Testis (tissue), 3 donors: Measurements from ENCODE around the gene NANOG. TPM values are rescaled to one million over a fixed set of nuclear protein-coding genes. Genes with fewer than 3 reads are reported as not detected.
"Not testable (repeated sequence)": the region's sequence is repeated elsewhere in the genome, so short reads cannot be mapped to it uniquely, and the experiment has no call there.

ENCODE experiments used
- DNase-seq: peaks from one replicate; pipeline ENCODE4 v3.0.0-alpha.2; 2019
- H3K27ac ChIP-seq, 2 donors: fragments of 200-600 bp; sonication (generic); one replicate each; pipeline ENCODE4 v1.5.1; 2019
- H3K27me3 ChIP-seq: fragments of 200-600 bp; sonication (generic); one replicate; pipeline ENCODE4 v1.5.1; 2019
- H3K36me3 ChIP-seq: fragments of 200-600 bp; sonication (generic); one replicate; pipeline ENCODE4 v1.5.1; 2017; ENCODE audit warnings: low read depth; ENCODE audit errors: missing control alignments
- H3K4me1 ChIP-seq: fragments of 200-600 bp; sonication (generic); one replicate; pipeline ENCODE4 v1.5.1; 2019
- H3K4me3 ChIP-seq, 2 donors: fragments of 200-600 bp; sonication (generic); one replicate each; pipeline ENCODE4 v1.5.1; 2017 to 2019
- H3K9me3 ChIP-seq: fragments of 200-600 bp; sonication (generic); one replicate; pipeline ENCODE4 v1.5.1; 2017
- POLR2A ChIP-seq: fragments of 450-650 bp; IDR thresholded peaks from one replicate; pipeline ENCODE4 v1.6.1; 2017; ENCODE audit warnings: antibody characterized with exemption, mild to moderate bottlenecking, moderate library complexity
- WGBS, 2 donors: methylation state at CpG; one replicate each; pipeline ENCODE4 v1.1.5; 2018; 5-methylcytosine and 5-hydroxymethylcytosine counted together
- intact Hi-C: fragments of 100-400 bp; cut with DNase I; formaldehyde crosslinking; loops from one replicate; pipeline ENCODE4 v1.15.1; 2023; ENCODE audit warnings: low total_unique reads
- polyA plus RNA-seq: library from polyadenylated mRNA; stranded (reverse); fragments of 350-450 nt; fragmentation: Illumina TruSeq; extraction: RNeasy Lipid Tissue Mini Kit (QIAGEN cat#74804); gene quantifications from one replicate; pipeline ENCODE4 v1.2.3, GENCODE V29; 2014; ENCODE audit warnings: low read depth, low replicate concordance; ENCODE audit not compliant: insufficient read depth
- total RNA-seq, 2 donors: library from RNA; depleted of rRNA; stranded (reverse); fragments of >200 nt; gene quantifications; one replicate each; pipeline ENCODE4 v1.2.3, GENCODE V29; 2016
- TF ChIP-seq, protein P1 (sequence below), 3 experiments: fragments of 450-650 bp in 2 of 3; fragments of 200-600 bp in 1 of 3; sonication (generic) in 1 of 3; IDR thresholded peaks; one replicate each; pipeline ENCODE4 v1.5.1; 2016 to 2019; ENCODE audit warnings: antibody characterized with exemption in 3 of 3, mild to moderate bottlenecking in 2 of 3, moderate library complexity in 1 of 3

The NANOG gene
- total and polyA plus RNA-seq, 3 donors from 2014 or later, result 0.29 to 1.1 (median 0.50) TPM

- H3K4me3 ChIP-seq, result no peak overlapping the region
- H3K4me1 ChIP-seq, result no peaks in the 10 kb centered on the region
- intact Hi-C loops, result no loop called here
- TF ChIP-seq POLR2A, result no peak
- TF ChIP-seq, protein P1, sequence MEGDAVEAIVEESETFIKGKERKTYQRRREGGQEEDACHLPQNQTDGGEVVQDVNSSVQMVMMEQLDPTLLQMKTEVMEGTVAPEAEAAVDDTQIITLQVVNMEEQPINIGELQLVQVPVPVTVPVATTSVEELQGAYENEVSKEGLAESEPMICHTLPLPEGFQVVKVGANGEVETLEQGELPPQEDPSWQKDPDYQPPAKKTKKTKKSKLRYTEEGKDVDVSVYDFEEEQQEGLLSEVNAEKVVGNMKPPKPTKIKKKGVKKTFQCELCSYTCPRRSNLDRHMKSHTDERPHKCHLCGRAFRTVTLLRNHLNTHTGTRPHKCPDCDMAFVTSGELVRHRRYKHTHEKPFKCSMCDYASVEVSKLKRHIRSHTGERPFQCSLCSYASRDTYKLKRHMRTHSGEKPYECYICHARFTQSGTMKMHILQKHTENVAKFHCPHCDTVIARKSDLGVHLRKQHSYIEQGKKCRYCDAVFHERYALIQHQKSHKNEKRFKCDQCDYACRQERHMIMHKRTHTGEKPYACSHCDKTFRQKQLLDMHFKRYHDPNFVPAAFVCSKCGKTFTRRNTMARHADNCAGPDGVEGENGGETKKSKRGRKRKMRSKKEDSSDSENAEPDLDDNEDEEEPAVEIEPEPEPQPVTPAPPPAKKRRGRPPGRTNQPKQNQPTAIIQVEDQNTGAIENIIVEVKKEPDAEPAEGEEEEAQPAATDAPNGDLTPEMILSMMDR (IDR thresholded peaks at IDR 0.05), result no peak
- no peak for DNase-seq
- 86 to 87% methylated on average over 1 of the region's 1 CpG for WGBS, 2 donors
- no peaks in the 10 kb centered on the region for H3K9me3 ChIP-seq
- H3K36me3 ChIP-seq, result no peaks in the 10 kb centered on the region
- no peak overlapping the region for H3K27ac ChIP-seq
- H3K27me3 ChIP-seq, result no peaks in the 10 kb centered on the region
Observed at GRCh38 chr12:7834701-7835100, 45.5 kb downstream of the NANOG start.

- intact Hi-C loops, result no loop called here
- no peak overlapping the region for H3K27ac ChIP-seq
- H3K27me3 ChIP-seq, result no peaks in the 10 kb centered on the region
- no peaks in the 10 kb centered on the region for H3K4me1 ChIP-seq
- no peak for TF ChIP-seq POLR2A
- TF ChIP-seq, protein P1 (IDR thresholded peaks at IDR 0.05), result no peak
- 74 to 86% methylated on average over 9 of the region's 9 CpGs for WGBS, 2 donors
- no peaks in the 10 kb centered on the region for H3K36me3 ChIP-seq
- H3K9me3 ChIP-seq, result no peaks in the 10 kb centered on the region
- DNase-seq, result no peak
- no peak overlapping the region for H3K4me3 ChIP-seq
Observed at GRCh38 chr12:7835116-7835515, 45.9 kb downstream of the NANOG start.

GRCh38 chr12:7835766-7836165 is 46.6 kb downstream of the NANOG start:
- H3K36me3 ChIP-seq, result no peaks in the 10 kb centered on the region
- 68 to 70% methylated on average over 5 of the region's 5 CpGs for WGBS, 2 donors
- no peaks in the 10 kb centered on the region for H3K27me3 ChIP-seq
- no peak for TF ChIP-seq POLR2A
- TF ChIP-seq, protein P1 (IDR thresholded peaks at IDR 0.05), result no peak
- no peaks in the 10 kb centered on the region for H3K9me3 ChIP-seq
- intact Hi-C loops, result no loop called here
- H3K4me1 ChIP-seq, result no peaks in the 10 kb centered on the region
- H3K27ac ChIP-seq, result no peak overlapping the region
- no peak overlapping the region for H3K4me3 ChIP-seq
- DNase-seq, result no peak

DNA sequence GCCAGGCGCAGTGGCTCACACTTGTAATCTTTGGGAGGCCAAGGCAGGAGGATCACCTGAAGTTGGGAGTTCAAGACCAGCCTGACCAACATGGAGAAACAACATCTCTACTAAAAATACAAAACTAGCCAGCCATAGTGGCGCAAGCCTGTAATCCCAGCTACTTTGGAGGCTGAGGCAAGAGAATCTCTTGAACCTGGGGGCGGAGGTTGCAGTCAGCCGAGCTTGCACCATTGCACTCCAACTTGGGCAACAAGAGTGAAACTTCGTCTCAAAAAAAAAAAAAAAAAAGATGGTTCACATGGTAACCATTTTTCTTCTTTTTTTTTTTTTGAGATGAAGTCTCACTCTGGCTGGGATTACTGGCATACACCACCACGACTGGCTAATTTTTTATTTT is 48.2 kb downstream of the NANOG start:
- Histone ChIP-seq H3K36me3 (no peaks in the 10 kb centered on the region), H3K27me3 (no peaks in the 10 kb centered on the region), H3K9me3 (no peaks in the 10 kb centered on the region), H3K27ac (no peak overlapping the region), H3K4me3 (no peak overlapping the region), H3K4me1 (no peaks in the 10 kb centered on the region)
- 81 to 86% methylated on average over 6 of the region's 6 CpGs for WGBS, 2 donors
- intact Hi-C loops, result no loop called here
- no peak for DNase-seq
- TF ChIP-seq, protein P1 (IDR thresholded peaks at IDR 0.05), result no peak
- TF ChIP-seq POLR2A, result no peak

GRCh38 chr12:7839226-7839625 is 50.0 kb downstream of the NANOG start:
- intact Hi-C loops, H3K27ac ChIP-seq, H3K4me1 ChIP-seq, H3K9me3 ChIP-seq, H3K27me3 ChIP-seq, H3K36me3 ChIP-seq, H3K4me3 ChIP-seq: not testable (repeated sequence)
- DNase-seq, result peak; percentile 87
- WGBS, 2 donors, result 15 to 22% methylated on average over 9 to 10 of the region's 10 CpGs

DNA sequence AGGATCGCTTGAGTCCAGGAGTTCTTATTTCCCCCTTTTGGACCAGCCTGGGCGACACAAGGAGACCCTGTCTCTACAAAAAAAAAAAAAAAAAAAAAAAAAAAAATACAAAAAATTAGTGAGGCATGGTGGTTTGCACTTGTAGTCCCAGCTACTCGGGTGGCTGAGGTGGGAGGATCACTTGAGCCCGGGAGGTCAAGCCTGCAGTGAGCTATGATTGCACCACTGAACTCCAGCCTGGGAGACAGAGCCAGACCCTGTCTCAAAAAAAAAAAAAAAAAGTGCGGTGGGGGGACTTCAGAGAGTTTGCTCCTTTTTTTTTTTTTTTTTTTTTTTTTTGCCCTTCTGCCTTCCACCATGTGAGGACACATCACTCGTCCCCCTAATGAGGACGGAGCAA is 50.6 kb downstream of the NANOG start:
- H3K27me3 ChIP-seq, H3K9me3 ChIP-seq, H3K4me1 ChIP-seq, intact Hi-C loops, H3K4me3 ChIP-seq, H3K36me3 ChIP-seq, DNase-seq, H3K27ac ChIP-seq: not testable (repeated sequence)
- WGBS, 2 donors, result 64 to 76% methylated on average over 7 of the region's 7 CpGs

DNA sequence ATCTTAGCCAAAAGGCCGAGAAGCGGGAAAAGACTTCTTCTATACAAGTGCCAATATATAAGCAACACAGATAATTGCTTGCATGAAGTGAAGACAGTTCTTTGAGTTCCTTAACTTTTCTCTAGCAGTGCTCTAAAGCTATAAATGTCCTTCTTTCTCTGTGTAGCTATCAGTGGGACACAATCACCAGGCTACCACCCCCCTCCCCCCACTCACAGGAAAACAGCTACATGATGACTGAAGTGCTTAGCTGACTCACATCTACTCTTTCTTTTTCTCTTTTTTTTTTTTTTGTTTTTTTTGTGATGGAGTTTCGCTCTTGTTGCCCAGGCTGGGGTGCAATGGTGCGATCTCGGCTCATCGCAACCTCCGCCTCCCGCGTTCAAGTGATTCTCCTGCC is 53.2 kb downstream of the NANOG start:
- H3K27ac ChIP-seq, H3K4me1 ChIP-seq, H3K4me3 ChIP-seq, H3K9me3 ChIP-seq, H3K36me3 ChIP-seq, H3K27me3 ChIP-seq, intact Hi-C loops, DNase-seq: not testable (repeated sequence)
- WGBS, 2 donors, result 95 to 100% methylated on average over 9 of the region's 9 CpGs

GRCh38 chr12:7843149-7843548 is 53.9 kb downstream of the NANOG start:
- H3K36me3 ChIP-seq, H3K9me3 ChIP-seq, H3K4me3 ChIP-seq, H3K4me1 ChIP-seq, DNase-seq, H3K27ac ChIP-seq, intact Hi-C loops, H3K27me3 ChIP-seq: not testable (repeated sequence)
- 75 to 76% methylated on average over 2 to 6 of the region's 8 CpGs for WGBS, 2 donors

- H3K36me3 ChIP-seq, H3K4me1 ChIP-seq, H3K27me3 ChIP-seq, intact Hi-C loops, DNase-seq, H3K4me3 ChIP-seq, H3K27ac ChIP-seq, H3K9me3 ChIP-seq: not testable (repeated sequence)
- WGBS, 2 donors, result 59 to 71% methylated on average over 3 of the region's 9 CpGs
Observed at GRCh38 chr12:7843583-7843982, 54.4 kb downstream of the NANOG start.
